8988T (cell line): ENCODE measurements around the gene NLGN2.
"Not testable (repeated sequence)": the region's sequence is repeated elsewhere in the genome, so short reads cannot be mapped to it uniquely, and the experiment has no call there.

Experiments used
- DNase-seq: peaks from one replicate; pipeline ENCODE4 v3.0.0; 2011

Gene NLGN2

DNA sequence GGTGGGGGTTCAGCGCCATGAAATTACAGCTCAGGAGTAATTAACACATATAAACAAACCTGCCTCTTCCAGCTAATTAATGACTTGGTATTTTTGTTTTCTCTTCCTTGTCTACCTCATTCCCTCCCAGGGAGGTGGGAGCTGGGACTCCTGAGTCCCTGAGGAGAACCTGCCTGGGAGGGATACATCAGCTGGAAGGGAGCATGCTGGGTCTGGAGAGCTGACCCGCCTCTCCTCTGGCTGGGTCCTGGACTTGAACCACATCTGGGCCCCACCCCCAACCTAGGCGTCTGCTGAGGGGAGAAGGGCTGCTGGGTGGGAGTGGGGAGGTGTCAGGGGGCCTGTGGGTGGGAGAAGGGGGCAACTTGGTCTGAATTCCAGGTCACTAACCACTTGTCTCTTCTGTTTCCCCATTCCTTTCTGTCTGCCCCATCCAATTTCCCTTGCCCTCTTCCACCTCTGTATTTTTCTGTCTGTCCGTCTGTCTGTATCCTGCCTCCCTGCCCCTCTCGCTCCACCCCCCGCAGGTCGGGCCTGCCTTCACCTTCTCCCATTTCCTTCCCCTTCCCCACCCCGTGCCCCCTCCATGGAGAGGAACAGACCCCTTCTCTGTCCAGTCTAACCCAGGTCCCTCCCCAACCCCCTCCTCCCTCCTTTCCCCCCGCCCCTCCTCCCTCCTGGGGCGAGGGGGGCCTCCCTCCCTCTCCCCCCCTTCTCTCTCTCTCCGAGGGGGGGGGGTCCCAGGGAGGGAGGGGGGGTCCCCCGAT, at the start of gene NLGN2:
Gene NLGN2, plus strand, starts transcription at position 361 of the 767 bp plus-strand sequence. CDS start 411 bp downstream, outside the sequence.
- no peak for DNase-seq

DNA sequence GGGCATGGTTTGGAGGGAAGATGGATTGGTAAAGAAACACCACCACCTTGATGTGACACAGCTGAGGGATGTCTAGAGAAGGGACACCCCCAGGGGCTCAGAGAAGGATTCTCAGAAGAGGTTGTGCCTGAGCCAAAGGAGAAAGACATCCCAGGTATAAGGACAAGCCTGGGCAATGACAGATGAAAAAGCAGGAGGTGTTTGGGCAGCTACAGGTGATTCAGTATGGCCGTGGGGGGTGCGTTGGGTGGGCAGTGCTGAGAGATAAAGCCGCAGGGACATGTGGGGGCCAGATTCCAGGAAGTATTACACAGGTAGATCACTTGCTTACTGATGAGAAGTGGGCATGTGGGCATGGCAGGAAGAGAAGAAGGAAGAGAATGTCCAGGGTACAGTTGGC, 45.7 kb upstream of the NLGN2 start:
- no peak for DNase-seq

DNA sequence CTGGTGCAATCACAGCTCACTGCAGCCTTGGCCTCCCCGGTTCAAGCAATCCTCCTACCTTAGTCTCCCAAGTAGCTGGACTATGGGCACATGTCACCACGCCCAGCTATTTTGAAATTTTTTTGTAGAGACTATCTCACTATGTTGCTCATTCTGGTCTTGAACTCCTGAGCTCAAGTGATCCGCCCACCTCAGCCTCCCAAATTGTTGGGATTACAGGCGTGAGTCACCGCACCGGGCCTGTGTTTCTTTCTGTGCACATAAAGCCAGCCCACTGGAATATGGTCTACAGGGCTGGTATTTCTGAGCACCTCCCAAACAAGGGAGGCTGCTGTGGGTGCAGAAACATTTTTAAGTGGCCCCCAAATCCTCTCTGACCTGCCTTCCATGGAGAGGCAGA, 44.3 kb upstream of the NLGN2 start:
- DNase-seq: no peak

DNA sequence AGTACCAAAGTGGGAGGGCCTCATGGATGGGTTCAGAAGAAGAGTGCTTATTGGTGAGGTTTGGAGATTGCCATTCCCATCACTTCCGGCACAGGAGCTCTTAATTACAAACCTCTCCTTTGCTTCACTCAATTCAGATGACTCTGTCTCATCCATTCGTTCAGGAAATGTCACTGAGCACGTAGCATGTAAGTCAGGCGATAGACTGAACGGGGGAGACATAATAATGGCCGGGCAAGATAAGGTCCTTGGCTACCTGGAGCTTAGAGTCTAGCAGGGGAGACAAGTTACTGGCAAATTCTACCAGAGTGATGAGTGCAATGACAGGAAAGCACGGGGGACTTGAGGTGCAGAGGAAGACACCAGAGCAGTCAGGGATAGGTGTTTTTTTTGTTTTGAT, 41.7 kb upstream of the NLGN2 start:
- DNase-seq: not testable (repeated sequence)

DNA sequence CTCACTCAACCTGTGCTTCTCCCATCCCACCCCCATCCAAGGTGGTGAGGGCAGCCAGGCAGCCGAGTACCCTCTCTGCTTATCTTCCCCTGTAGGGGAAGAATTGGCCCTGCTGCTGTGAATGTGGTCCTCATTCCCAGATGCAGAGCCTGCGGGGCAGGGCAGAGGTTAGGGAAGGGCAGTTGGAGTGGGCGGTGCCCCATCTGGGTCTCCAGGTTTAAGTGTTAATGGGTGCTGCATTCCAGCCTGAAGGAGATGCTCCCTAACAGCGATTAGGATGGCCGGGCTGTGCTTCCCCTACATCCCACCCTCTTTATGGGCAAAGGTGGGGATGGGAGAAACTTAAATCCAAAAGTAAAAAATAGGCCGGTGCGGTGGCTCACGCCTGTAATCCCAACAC, 40.6 kb upstream of the NLGN2 start:
- no peak for DNase-seq

GRCh38 chr17:7367918-7368598, 39.6 kb upstream of the NLGN2 start:
- DNase-seq: no peak

- DNase-seq: not testable (repeated sequence)
These were observed 39.0 kb upstream of the NLGN2 start for GRCh38 chr17:7368599-7368994.

- DNase-seq: no peak
These were observed 37.8 kb upstream of the NLGN2 start for GRCh38 chr17:7369825-7370224.

- DNase-seq: no peak
These were observed 36.8 kb upstream of the NLGN2 start for GRCh38 chr17:7370853-7371252.

DNA sequence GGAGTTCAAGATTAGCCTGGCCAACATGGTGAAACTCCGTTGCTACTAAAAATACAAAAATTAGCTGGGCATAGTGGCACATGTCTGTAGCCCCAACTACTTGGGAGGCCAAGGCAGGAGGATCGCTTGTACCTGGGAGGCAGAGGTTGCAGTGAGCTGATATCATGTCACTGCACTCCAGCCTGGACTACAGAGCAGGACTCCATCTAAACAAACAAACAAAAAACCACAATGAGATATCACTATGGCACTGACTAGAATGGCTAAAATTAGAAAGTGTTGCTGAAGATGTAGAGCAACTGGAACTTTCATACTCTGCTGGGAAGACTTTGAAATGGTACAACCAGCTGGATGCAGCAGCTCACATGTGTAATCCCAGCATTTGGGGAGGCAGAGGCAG, 33.3 kb upstream of the NLGN2 start:
- no peak for DNase-seq

- DNase-seq: no peak
These were observed 28.5 kb upstream of the NLGN2 start for GRCh38 chr17:7379134-7379533.

- no peak for DNase-seq
These were observed 27.3 kb upstream of the NLGN2 start for GRCh38 chr17:7380321-7380720.

- no peak for DNase-seq
These were observed 26.6 kb upstream of the NLGN2 start, which contains the start of gene TNK1 for GRCh38 chr17:7380855-7381683. TNK1 (plus strand) TSS chr17:7381089; CDS start chr17:7382927, 1,838 bp downstream.

- no peak for DNase-seq
These were observed 24.7 kb upstream of the NLGN2 start for GRCh38 chr17:7382901-7383300.

DNA sequence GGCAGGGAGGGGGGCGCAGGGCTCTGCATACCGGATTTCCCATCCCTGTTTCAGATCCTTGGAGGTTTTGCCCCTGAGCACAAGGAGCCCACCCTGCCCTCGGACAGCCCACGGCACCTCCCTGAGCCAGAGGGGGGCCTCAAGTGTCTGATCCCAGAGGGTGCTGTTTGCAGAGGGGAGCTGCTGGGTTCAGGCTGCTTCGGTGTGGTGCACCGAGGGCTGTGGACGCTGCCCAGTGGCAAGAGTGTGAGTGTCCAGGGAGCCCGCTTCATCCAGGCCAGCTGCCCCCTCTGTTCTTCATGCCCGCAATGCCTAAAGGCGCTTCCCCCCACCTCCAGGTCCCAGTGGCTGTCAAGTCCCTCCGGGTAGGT, 24.3 kb upstream of the NLGN2 start:
- no peak for DNase-seq

GRCh38 chr17:7383742-7384488, 23.7 kb upstream of the NLGN2 start:
- DNase-seq: no peak

DNA sequence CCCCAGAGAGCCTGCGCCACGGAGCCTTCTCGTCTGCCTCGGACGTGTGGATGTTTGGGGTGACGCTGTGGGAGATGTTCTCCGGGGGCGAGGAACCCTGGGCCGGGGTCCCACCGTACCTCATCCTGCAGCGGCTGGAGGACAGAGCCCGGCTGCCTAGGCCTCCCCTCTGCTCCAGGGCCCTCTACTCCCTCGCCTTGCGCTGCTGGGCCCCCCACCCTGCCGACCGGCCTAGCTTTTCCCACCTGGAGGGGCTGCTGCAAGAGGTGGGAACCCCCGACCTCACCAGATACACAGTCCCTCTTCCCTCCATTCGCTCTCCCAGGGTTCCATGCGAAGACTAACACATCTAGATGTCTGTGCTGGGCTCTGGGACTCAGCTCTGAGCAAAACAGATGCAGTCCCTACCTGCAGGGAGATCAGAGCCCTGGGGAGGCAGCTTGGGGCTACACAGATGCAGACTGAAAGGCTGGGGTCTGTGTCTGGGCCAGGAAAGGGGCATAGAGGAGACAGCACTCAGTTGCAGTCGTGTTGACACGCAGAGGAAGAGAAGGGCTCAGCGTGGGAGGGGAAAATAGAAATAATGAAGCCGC, 23.1 kb upstream of the NLGN2 start:
- DNase-seq: no peak

DNA sequence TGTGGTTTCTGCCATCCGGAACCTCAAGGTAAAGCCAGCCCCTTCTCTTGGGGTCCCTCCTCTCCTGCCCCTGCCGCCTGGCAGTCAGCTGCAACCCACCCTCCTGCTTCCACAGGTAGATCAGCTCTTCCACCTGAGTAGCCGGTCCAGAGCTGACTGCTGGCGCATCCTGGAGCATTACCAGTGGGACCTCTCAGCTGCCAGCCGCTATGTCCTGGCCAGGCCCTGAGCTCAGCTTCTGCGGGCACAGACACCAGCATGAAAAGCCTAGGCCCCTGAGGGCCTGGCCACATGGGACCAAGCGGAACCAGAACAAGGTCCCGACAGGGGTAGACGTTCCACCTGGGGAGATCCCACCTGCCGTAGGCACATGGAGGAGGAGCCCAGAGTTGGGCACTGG, 18.8 kb upstream of the NLGN2 start:
- DNase-seq: no peak

- no peak for DNase-seq
These were observed 17.4 kb upstream of the NLGN2 start for GRCh38 chr17:7389924-7390910.

- no peak for DNase-seq
These were observed 16.3 kb upstream of the NLGN2 start for GRCh38 chr17:7391307-7391706.
